Loucy (cell line): Measurements from ENCODE around the gene FAF2.

Source experiments
- H2AFZ ChIP-seq: fragments of 200-600 bp; sonication (generic); 2 replicates; pipeline ENCODE4 v1.6.0; 2016; ENCODE audit warnings: antibody characterized with exemption, mild to moderate bottlenecking, low read length, moderate library complexity
- H3F3A ChIP-seq: fragments of 200-600 bp; 2 replicates; pipeline ENCODE4 v1.6.0; 2016; ENCODE audit warnings: antibody characterized with exemption, low read depth, mild to moderate bottlenecking
- H3K27me3 ChIP-seq: fragments of 200-600 bp; sonication (generic); 2 replicates; pipeline ENCODE4 v1.6.1; 2014; ENCODE audit warnings: low read length, mild to moderate bottlenecking; ENCODE audit not compliant: insufficient read depth, poor library complexity, severe bottlenecking
- H3K36me3 ChIP-seq: fragments of 200-600 bp; sonication (generic); 2 replicates; pipeline ENCODE4 v1.6.1; 2016; ENCODE audit warnings: low read length; ENCODE audit not compliant: insufficient read depth
- H3K4me1 ChIP-seq: fragments of 200-600 bp; sonication (generic); 2 replicates; pipeline ENCODE4 v1.5.1; 2014; ENCODE audit warnings: low read length, mild to moderate bottlenecking; ENCODE audit not compliant: insufficient read depth, poor library complexity, severe bottlenecking
- H3K4me2 ChIP-seq: fragments of 200-600 bp; sonication (generic); 2 replicates; pipeline ENCODE4 v1.6.0; 2014; ENCODE audit warnings: antibody characterized with exemption, low read length, low read depth, mild to moderate bottlenecking; ENCODE audit not compliant: poor library complexity, severe bottlenecking
- H3K4me3 ChIP-seq: fragments of 200-600 bp; sonication (generic); 2 replicates; pipeline ENCODE4 v1.5.1; 2014; ENCODE audit warnings: low read length, mild to moderate bottlenecking, mixed read lengths; ENCODE audit not compliant: poor library complexity, severe bottlenecking
- H3K79me2 ChIP-seq: fragments of 200-600 bp; sonication (generic); 2 replicates; pipeline ENCODE4 v1.6.1; 2014; ENCODE audit warnings: low read length; ENCODE audit not compliant: insufficient read depth
- H3K9ac ChIP-seq: fragments of 200-600 bp; sonication (generic); 2 replicates; pipeline ENCODE4 v1.6.0; 2014; ENCODE audit warnings: mild to moderate bottlenecking, low read depth, low read length, moderate library complexity; ENCODE audit not compliant: poor library complexity, severe bottlenecking
- H3K9me2 ChIP-seq: fragments of 200-600 bp; sonication (generic); replicated peaks from 2 replicates; pipeline ENCODE4 v1.6.1; 2016; ENCODE audit warnings: low read depth, low read length, mixed read lengths
- H3K9me3 ChIP-seq: fragments of 200-600 bp; sonication (generic); 2 replicates; pipeline ENCODE4 v1.6.1; 2014; ENCODE audit warnings: mild to moderate bottlenecking, antibody characterized with exemption, low read length, low read depth; ENCODE audit not compliant: insufficient read depth
- H4K20me1 ChIP-seq: fragments of 200-600 bp; sonication (generic); 2 replicates; pipeline ENCODE4 v1.6.0; 2014; ENCODE audit warnings: antibody characterized with exemption, low read length, mild to moderate bottlenecking; ENCODE audit not compliant: insufficient read depth, poor library complexity, severe bottlenecking
- EZH2phosphoT487 ChIP-seq: fragments of 200-600 bp; IDR thresholded peaks from 2 replicates; pipeline ENCODE4 v1.6.1; 2018; ENCODE audit warnings: antibody characterized with exemption, mild to moderate bottlenecking, moderate library complexity, borderline replicate concordance
- TF ChIP-seq, protein P1 (sequence below): fragments of 200-600 bp; sonication (generic); conservative IDR thresholded peaks from 2 replicates; pipeline ENCODE4 v1.5.1; 2014; ENCODE audit warnings: mild to moderate bottlenecking, antibody characterized with exemption, low read length

The FAF2 gene

DNA sequence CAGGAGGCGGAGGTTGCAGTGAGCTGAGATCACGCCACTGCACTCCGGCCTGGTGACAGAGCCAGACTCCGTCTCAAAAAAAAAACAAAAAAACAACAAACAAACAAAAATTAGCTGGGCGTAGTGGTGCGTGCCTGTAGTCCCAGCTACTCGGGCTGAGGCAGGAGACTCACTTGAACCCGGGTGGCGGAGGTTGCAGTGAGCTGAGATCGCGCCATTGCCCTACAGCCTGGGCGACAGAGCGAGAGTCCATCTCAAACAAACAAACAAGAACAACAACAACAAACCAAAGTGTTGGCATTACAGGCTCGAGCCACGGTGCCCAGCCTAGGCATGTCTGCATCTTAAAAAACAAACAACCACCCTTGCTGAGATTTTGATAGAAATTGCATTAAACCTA is 76.8 kb downstream of the FAF2 start:
- peaks cover 20% of the 10 kb centered on the region for H4K20me1 ChIP-seq
- no peak overlapping the region for H2AFZ ChIP-seq
- no peak overlapping the region for H3K4me3 ChIP-seq
- H3K79me2 ChIP-seq: peaks cover 12% of the 10 kb centered on the region; the same call in 1 of the 2 replicates
- H3K9me2 ChIP-seq: no peaks in the 10 kb centered on the region
- no peaks in the 10 kb centered on the region for H3K9me3 ChIP-seq
- H3F3A ChIP-seq: no peaks in the 10 kb centered on the region
- peaks cover 19% of the 10 kb centered on the region; the same call in 1 of the 2 replicates for H3K36me3 ChIP-seq
- no peaks in the 10 kb centered on the region for H3K27me3 ChIP-seq
- H3K4me1 ChIP-seq: peaks cover 9% of the 10 kb centered on the region
- no peak overlapping the region for H3K4me2 ChIP-seq
- H3K9ac ChIP-seq: no peak overlapping the region
- TF ChIP-seq, protein P1, sequence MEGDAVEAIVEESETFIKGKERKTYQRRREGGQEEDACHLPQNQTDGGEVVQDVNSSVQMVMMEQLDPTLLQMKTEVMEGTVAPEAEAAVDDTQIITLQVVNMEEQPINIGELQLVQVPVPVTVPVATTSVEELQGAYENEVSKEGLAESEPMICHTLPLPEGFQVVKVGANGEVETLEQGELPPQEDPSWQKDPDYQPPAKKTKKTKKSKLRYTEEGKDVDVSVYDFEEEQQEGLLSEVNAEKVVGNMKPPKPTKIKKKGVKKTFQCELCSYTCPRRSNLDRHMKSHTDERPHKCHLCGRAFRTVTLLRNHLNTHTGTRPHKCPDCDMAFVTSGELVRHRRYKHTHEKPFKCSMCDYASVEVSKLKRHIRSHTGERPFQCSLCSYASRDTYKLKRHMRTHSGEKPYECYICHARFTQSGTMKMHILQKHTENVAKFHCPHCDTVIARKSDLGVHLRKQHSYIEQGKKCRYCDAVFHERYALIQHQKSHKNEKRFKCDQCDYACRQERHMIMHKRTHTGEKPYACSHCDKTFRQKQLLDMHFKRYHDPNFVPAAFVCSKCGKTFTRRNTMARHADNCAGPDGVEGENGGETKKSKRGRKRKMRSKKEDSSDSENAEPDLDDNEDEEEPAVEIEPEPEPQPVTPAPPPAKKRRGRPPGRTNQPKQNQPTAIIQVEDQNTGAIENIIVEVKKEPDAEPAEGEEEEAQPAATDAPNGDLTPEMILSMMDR: no peak
- no peak for TF ChIP-seq EZH2phosphoT487

DNA sequence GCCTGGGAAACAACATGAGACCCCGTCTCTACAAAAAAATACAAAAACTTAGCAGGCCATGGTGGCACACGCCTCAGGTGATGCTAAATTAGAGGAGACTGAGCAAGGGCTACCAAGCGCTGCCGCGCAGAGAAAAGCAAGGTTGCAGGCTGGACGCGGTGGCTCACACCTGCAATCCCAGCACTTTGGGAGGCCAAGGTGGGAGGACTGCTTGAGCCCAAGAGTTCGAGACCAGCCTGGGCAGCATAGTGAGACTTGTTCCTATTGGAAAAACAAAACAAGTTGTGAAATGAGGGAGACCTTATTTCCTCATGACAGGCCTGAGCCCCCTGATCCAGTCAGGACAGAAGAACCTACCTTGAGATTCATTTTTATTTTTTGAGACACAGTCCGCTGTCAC is 77.5 kb downstream of the FAF2 start:
- Histone ChIP-seq H3K9me2 (no peaks in the 10 kb centered on the region), H3K9ac (no peak overlapping the region), H2AFZ (no peak overlapping the region), H4K20me1 (peaks cover 20% of the 10 kb centered on the region), H3K4me1 (peaks cover 9% of the 10 kb centered on the region), H3K9me3 (no peaks in the 10 kb centered on the region), H3K36me3 (peaks cover 19% of the 10 kb centered on the region; the same call in 1 of the 2 replicates), H3K27me3 (no peaks in the 10 kb centered on the region), H3K79me2 (peaks cover 12% of the 10 kb centered on the region; the same call in 1 of the 2 replicates), H3F3A (no peaks in the 10 kb centered on the region), H3K4me2 (no peak overlapping the region), H3K4me3 (no peak overlapping the region)
- TF ChIP-seq, protein P1: no peak
- no peak for TF ChIP-seq EZH2phosphoT487

DNA sequence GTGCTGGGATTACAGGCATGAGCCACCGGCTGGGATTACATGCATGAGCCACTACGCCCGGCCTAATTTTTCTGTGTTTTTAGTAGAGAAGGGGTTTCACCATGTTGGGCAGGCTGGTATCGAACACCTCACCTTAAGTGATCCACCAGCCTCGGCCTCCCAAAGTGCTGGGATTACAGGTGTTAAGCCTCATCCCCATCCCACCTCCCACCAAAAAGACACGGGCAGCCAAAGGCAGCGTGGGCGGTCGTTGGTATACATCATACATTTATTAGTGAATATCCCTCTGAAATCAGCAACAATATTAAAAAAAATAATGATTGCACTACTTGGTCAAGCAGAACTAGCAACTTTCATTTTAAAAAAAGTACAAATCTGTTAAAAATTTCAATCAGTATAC is 78.3 kb downstream of the FAF2 start:
- Histone ChIP-seq H3K9me3 (no peaks in the 10 kb centered on the region), H4K20me1 (peaks cover 23% of the 10 kb centered on the region), H2AFZ (no peak overlapping the region), H3K4me1 (peaks cover 12% of the 10 kb centered on the region), H3K27me3 (no peaks in the 10 kb centered on the region), H3K79me2 (peaks cover 19% of the 10 kb centered on the region), H3K4me2 (no peak overlapping the region), H3F3A (no peaks in the 10 kb centered on the region), H3K4me3 (no peak overlapping the region), H3K9me2 (no peaks in the 10 kb centered on the region), H3K36me3 (peaks cover 24% of the 10 kb centered on the region; the same call in 1 of the 2 replicates), H3K9ac (no peak overlapping the region)
- TF ChIP-seq EZH2phosphoT487: no peak
- TF ChIP-seq, protein P1: no peak
